ENCODE data around the gene TUBB1.

The TUBB1 gene

DNA sequence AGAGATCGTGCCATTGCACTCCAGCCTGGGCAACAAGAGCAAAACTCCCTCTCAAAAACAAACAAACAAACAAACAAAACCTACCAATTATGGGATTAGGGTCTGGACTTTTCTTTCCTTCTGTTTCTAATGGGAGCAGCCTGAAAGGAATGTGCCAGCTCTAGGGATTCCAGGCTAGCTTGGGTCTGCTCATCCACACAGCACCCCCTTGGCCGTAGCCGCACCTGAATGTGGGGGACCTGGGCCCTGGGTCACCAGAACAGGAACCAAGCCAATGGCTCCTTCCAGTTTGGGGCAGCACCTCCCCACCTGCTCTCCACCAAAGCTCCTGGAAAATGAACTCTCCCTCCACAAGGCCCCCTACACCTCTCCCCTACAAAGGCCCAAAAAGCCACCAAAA lies 18.9 kb upstream of the TUBB1 start (continued):
- TF ChIP-seq, protein P1, sequence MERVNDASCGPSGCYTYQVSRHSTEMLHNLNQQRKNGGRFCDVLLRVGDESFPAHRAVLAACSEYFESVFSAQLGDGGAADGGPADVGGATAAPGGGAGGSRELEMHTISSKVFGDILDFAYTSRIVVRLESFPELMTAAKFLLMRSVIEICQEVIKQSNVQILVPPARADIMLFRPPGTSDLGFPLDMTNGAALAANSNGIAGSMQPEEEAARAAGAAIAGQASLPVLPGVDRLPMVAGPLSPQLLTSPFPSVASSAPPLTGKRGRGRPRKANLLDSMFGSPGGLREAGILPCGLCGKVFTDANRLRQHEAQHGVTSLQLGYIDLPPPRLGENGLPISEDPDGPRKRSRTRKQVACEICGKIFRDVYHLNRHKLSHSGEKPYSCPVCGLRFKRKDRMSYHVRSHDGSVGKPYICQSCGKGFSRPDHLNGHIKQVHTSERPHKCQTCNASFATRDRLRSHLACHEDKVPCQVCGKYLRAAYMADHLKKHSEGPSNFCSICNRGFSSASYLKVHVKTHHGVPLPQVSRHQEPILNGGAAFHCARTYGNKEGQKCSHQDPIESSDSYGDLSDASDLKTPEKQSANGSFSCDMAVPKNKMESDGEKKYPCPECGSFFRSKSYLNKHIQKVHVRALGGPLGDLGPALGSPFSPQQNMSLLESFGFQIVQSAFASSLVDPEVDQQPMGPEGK (tag by site-specific recombination; IDR thresholded peaks at IDR 0.05): no peak
- TF ChIP-seq ZNF585B (tag by site-specific recombination; IDR thresholded peaks at IDR 0.05): no peak
- TF ChIP-seq ZBTB1 (tag by site-specific recombination; IDR thresholded peaks at IDR 0.05): no peak
- no peak for TF ChIP-seq ZBTB20 (tag by site-specific recombination; IDR thresholded peaks at IDR 0.05)

GRCh38 chr20:59001068-59001448 lies 18.2 kb upstream of the TUBB1 start:
- no peak overlapping the region for H3K27ac ChIP-seq (ENCODE audit: extremely low read depth, low read depth, low read length)
- H3K4me3 ChIP-seq (ENCODE audit: low read depth, low read length): no peak overlapping the region
- H3K9me3 ChIP-seq (ENCODE audit: control insufficient read depth, insufficient read depth, low read depth, low read length): no peaks in the 10 kb centered on the region
- TF ChIP-seq MZF1 (tag by site-specific recombination; IDR thresholded peaks at IDR 0.05; ENCODE audit: borderline replicate concordance) (no peak), ZNF24 (tag by site-specific recombination; IDR thresholded peaks at IDR 0.05) (no peak), ZNF629 (tag by site-specific recombination; IDR thresholded peaks at IDR 0.05) (no peak), ZNF239 (tag by site-specific recombination; IDR thresholded peaks at IDR 0.05) (no peak), ZNF76 (tag by site-specific recombination; IDR thresholded peaks at IDR 0.05; ENCODE audit: borderline replicate concordance, low read depth) (no peak), TSHZ1 (tag by site-specific recombination; IDR thresholded peaks at IDR 0.05; ENCODE audit: borderline replicate concordance) (no peak), ZNF202 (tag by site-specific recombination; IDR thresholded peaks at IDR 0.05; ENCODE audit: borderline replicate concordance) (no peak), ZNF843 (tag by site-specific recombination; IDR thresholded peaks at IDR 0.05) (no peak), EGR2 (tag by site-specific recombination; IDR thresholded peaks at IDR 0.05; ENCODE audit: low read depth) (no peak), ZNF707 (tag by site-specific recombination; IDR thresholded peaks at IDR 0.05) (no peak), GLIS1 (tag by site-specific recombination; IDR thresholded peaks at IDR 0.05) (no peak), ZNF560 (tag by site-specific recombination; IDR thresholded peaks at IDR 0.05; ENCODE audit: borderline replicate concordance) (no peak), ATF2 (tag by site-specific recombination; IDR thresholded peaks at IDR 0.05; ENCODE audit: low read depth) (no peak), ZNF768 (tag by site-specific recombination; IDR thresholded peaks at IDR 0.05) (no peak), GLI4 (tag by site-specific recombination; IDR thresholded peaks at IDR 0.05) (no peak), ZNF514 (tag by site-specific recombination; IDR thresholded peaks at IDR 0.05) (no peak), HOXA7 (CRISPR knock-in tag; IDR thresholded peaks at IDR 0.05; ENCODE audit: borderline replicate concordance) (no peak)
- TF ChIP-seq, protein P2, sequence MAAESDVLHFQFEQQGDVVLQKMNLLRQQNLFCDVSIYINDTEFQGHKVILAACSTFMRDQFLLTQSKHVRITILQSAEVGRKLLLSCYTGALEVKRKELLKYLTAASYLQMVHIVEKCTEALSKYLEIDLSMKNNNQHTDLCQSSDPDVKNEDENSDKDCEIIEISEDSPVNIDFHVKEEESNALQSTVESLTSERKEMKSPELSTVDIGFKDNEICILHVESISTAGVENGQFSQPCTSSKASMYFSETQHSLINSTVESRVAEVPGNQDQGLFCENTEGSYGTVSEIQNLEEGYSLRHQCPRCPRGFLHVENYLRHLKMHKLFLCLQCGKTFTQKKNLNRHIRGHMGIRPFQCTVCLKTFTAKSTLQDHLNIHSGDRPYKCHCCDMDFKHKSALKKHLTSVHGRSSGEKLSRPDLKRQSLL (tag by site-specific recombination; IDR thresholded peaks at IDR 0.05): no peak
- TF ChIP-seq, protein P3, sequence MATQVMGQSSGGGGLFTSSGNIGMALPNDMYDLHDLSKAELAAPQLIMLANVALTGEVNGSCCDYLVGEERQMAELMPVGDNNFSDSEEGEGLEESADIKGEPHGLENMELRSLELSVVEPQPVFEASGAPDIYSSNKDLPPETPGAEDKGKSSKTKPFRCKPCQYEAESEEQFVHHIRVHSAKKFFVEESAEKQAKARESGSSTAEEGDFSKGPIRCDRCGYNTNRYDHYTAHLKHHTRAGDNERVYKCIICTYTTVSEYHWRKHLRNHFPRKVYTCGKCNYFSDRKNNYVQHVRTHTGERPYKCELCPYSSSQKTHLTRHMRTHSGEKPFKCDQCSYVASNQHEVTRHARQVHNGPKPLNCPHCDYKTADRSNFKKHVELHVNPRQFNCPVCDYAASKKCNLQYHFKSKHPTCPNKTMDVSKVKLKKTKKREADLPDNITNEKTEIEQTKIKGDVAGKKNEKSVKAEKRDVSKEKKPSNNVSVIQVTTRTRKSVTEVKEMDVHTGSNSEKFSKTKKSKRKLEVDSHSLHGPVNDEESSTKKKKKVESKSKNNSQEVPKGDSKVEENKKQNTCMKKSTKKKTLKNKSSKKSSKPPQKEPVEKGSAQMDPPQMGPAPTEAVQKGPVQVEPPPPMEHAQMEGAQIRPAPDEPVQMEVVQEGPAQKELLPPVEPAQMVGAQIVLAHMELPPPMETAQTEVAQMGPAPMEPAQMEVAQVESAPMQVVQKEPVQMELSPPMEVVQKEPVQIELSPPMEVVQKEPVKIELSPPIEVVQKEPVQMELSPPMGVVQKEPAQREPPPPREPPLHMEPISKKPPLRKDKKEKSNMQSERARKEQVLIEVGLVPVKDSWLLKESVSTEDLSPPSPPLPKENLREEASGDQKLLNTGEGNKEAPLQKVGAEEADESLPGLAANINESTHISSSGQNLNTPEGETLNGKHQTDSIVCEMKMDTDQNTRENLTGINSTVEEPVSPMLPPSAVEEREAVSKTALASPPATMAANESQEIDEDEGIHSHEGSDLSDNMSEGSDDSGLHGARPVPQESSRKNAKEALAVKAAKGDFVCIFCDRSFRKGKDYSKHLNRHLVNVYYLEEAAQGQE (tag by site-specific recombination; IDR thresholded peaks at IDR 0.05): no peak
- TF ChIP-seq, protein P4, sequence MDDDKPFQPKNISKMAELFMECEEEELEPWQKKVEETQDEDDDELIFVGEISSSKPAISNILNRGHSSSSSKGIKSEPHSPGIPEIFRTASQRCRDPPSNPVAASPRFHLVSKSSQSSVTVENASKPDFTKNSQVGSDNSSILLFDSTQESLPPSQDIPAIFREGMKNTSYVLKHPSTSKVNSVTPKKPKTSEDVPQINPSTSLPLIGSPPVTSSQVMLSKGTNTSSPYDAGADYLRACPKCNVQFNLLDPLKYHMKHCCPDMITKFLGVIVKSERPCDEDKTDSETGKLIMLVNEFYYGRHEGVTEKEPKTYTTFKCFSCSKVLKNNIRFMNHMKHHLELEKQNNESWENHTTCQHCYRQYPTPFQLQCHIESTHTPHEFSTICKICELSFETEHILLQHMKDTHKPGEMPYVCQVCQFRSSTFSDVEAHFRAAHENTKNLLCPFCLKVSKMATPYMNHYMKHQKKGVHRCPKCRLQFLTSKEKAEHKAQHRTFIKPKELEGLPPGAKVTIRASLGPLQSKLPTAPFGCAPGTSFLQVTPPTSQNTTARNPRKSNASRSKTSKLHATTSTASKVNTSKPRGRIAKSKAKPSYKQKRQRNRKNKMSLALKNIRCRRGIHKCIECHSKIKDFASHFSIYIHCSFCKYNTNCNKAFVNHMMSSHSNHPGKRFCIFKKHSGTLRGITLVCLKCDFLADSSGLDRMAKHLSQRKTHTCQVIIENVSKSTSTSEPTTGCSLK (tag by site-specific recombination; IDR thresholded peaks at IDR 0.05): no peak
- POLR2A ChIA-PET: no interaction called here
- CTCF ChIA-PET: interaction anchor here (0.7 kb wide), 1 partner anchor 10 kb away, joined by 5 read pairs; no protein-coding TSS in a partner anchor
- H3K4me1 ChIP-seq (ENCODE audit: control insufficient read depth, insufficient read depth, low read length): peaks cover 2% of the 10 kb centered on the region; the same call in 1 of the 2 replicates
- H3K36me3 ChIP-seq (ENCODE audit: control insufficient read depth in 2 of 2, insufficient read depth in 1 of 2, low read length in 2 of 2): peaks cover 4 to 37% of the 10 kb centered on the region in 2 experiments
